Stimulated activated CD4-positive, alpha-beta T cell treated with anti-CD3 and anti-CD28 coated beads, Interleukin-2, amount 100 ng/mL, for 4 hours (primary cell): ENCODE measurements around the gene TJP3.
"Not testable (repeated sequence)": the region's sequence is repeated elsewhere in the genome, so short reads cannot be mapped to it uniquely, and the experiment has no call there.

Source experiments
- DNase-seq: peaks from one replicate; pipeline ENCODE4 v3.0.0-alpha.2; 2020; ENCODE audit warnings: low read depth

TJP3 gene

DNA sequence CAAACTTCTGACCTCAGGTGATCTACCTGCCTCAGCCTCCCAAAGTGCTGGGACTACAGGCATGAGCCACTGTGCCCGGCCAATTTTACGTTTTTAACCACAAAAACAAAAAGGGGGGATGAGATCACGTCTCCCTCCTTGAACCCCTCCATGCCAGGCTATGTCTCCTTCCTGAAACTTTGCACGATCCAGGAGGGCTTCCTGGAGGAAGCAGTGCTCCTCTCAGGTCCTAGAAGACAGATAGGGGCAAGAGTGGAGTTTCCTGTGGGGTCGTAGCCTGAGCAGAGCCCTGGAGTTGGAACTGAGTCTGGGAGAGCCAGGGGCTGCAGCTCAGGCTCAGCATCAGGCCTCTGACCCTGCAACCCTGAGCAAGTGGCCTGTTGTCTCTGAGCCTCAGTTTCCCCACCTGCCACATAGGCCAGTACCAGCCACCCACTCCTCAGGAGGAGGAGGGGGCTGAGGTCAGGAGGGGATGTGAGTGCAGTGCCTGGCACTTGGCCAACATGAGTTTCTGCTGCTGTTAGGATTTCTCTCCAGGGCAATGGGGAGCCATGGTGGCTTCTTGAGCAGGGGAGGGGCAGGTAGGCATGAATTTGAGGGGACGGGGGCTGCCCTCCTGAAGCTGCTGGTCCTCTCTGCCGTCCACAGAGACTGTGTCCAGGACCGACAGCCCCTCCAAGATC lies 37.3 kb downstream of the TJP3 start:
- DNase-seq, result no peak

- no peak for DNase-seq
Measured at GRCh38 chr19:3746371-3747056, 38.3 kb downstream of the TJP3 start.

DNA sequence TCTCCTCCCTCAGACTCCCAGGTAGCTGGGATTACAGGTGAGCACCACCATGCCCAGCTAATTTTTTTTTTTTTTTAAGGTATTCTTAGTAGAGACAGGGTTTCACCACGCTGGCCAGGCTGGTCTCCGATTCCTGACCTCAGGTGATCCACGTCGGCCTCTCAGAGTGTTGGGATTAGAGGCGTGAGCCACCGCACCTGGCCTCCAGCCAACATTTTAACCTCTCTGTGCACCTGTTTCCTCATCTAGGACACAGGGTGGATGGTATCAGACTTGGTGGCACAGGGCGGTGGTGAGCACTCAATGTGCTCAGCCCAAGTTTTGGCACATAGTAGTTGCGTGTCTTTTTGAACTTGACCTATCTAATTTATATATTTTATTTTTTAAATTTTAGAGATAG lies 40.8 kb downstream of the TJP3 start:
- DNase-seq, result no peak

DNA sequence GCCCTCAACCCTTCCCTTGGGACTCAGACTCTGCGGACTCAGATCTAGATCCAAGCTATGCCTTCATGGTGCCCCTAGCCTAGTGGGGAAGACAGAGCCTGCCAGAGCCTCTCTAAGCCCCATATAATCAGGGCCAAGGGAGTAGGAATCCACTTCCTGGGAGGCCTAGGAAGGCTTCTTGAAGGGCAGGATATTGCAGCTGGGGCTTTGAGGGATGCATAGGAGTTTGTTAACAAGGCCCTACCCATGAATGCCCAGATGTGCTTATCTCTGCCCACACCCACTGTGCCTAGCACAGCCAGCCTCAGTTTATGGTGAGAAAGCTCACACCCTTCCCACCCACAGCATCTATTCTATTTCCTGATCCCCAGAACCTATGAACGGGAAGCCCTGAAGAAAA lies 42.0 kb downstream of the TJP3 start:
- no peak for DNase-seq

GRCh38 chr19:3751236-3751635 lies 43.1 kb downstream of the TJP3 start:
- DNase-seq, result no peak

DNA sequence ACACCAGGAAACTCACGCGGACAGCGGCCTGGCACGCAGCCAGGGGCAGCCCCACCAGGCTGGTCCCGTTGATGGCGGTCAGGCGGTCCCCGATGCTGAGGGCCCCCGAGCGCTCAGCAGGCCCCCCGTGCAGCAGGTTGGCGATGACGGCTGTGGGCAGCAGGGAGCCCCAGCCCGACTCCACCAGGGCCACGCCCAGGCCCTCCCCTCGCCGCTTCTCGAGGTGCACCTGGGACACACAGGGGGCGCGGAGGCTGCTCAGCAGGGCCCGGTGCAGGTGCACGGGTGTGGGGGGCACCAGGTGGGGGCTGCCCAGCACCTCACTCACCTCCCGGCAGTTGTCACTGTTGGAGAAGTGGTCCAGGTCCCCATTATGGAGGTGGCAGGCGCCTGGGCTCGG lies 44.3 kb downstream of the TJP3 start:
- DNase-seq, result no peak

GRCh38 chr19:3753631-3754410 lies 45.6 kb downstream of the TJP3 start:
- DNase-seq, result no peak

GRCh38 chr19:3757705-3758104 lies 49.5 kb downstream of the TJP3 start:
- not testable (repeated sequence) for DNase-seq

DNA sequence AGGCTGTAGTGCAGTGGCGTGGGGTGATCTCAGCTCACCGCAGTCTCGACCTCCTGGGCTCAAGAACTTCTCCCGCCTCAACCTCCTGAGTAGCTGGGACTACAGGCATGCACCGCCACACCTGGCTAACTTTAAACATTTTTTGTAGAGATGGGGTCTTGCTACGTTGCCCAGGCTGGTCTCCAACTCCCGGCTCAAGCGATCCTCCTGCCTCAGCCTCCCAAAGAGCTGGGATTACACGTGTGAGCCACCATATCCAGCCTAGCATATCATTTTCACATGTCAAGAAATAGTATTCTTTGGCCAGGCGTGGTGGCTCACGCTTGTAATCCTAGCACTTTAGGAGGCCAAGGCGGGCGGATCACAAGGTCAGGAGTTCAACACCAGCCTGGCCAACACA lies 50.1 kb downstream of the TJP3 start:
- not testable (repeated sequence) for DNase-seq

GRCh38 chr19:3759482-3760254 lies 51.5 kb downstream of the TJP3 start:
- no peak for DNase-seq

DNA sequence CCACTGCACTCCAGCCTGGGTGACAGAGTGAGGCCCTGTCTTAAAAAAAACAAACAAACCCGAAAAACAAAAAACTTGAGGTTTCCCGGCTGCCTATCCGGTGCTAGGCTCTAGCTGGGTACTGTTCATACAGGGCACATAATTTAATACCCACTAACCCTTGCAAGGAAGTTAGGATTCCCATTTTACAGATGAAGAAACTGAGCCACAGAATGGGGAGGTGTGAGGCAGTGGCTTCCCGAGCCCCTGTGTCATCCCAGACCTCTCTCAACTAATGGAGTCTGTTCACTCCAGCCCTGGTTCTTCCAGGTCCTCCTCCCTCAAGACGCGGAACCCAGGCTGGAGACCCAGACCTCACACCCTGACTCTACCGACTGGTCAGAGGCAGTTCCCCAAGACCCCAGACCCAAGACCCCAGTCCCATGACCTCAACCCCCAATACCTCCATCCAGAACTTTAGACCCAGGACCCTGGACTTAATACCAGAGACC lies 52.7 kb downstream of the TJP3 start:
- DNase-seq, result no peak

- DNase-seq, result peak; percentile 92
Measured at GRCh38 chr19:3761382-3762129, 53.4 kb downstream of the TJP3 start, which contains the start of gene APBA3. APBA3 (minus strand) TSS chr19:3761692; CDS start chr19:3760264, 1,428 bp downstream.

DNA sequence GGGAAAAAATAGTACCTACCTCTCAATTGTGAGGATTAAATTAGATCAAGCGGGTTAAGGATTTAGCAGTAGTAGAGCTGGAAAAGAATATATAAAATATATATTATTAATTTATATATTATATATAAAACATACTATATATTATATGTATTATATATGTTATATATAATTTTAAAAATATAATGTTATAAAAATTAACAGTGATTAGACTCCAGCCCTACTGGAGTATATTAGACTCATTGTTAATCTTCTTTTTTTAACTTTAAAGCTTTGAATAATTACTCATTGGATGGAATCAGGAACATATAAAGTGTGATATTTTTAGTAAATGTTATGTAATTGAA lies 53.9 kb downstream of the TJP3 start:
- no peak for DNase-seq

DNA sequence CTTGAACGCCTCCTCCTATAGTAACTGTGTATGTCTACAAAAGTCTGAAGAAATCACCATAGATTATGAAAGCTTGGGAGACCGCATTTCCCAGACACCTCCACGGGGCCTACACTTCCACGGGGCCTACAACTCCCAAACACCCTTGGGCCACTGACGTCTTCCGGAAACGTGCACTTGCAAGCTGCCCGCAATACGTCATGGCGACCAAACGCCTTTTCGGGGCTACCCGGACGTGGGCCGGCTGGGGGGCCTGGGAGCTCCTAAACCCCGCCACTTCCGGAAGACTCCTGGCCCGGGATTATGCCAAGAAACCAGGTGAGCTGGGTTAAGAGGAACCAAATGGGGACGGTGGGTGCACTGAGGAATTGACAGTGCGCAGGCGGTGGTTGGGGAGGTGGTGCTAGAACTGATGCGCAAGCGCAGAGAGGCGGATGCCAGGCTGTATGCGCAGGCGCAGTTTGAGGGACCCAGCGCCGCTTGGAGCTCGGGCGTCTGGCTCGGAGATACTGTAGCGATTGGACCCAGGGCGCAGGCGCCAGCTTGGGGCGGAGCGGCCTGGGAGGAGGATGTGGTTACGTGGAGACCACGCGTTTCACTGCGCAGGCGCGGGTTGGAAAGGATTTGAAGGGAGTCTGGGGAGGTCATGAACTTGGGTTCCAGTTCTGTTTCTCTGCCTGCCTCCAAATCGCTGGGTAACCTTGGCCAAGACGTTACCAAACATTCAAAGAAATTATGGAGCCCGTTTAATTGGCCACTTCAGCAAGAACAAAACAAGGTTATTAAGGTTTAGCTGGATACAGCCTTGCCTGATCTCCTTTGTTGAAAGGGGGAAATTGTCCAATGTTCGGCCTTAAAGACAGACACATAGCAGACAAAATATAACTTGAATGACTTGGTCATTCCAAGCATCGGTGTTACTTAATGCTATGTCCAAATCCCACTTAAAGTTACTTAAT lies 54.6 kb downstream of the TJP3 start, which contains the start of gene MRPL54:
TSS of gene MRPL54 (plus strand) at position 182 of the 959 bp plus-strand sequence. CDS start at position 201, 19 bp downstream.
- DNase-seq, result peak; percentile 99

DNA sequence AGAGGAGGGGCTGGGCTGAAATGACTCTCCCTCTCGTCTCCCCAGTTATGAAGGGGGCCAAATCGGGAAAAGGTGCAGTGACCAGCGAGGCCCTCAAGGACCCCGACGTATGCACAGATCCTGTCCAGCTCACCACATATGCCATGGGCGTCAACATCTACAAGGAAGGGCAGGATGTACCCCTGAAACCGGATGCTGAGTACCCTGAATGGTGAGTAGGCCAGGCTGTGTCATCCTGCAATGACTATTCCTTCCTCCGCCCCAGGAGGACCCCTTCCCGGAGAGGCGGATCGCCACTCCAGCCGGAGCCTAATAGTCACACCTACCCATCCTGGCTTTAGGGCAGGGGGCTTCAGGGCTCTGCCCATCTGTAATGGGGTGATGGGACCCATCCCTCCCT lies 56.9 kb downstream of the TJP3 start:
- DNase-seq, result no peak

DNA sequence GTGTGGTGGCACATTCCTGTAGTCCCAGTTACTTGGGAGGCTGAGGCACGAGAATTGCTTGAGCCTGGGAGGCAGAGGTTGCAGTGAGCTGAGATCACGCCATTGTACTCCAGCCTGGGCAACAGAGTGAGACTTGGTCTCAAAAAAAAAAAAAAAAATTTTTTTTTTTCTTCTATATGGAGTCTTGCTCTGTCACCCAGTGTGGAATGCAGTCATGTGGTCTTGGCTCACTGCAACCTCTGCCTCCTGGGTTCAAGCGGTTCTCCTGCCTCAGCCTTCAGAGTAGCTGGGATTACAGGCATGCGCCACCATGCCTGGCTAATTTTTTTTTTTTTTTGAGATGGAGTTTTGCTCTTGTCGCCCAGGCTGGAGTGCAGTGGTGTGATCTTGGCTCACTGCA lies 57.6 kb downstream of the TJP3 start:
- not testable (repeated sequence) for DNase-seq

DNA sequence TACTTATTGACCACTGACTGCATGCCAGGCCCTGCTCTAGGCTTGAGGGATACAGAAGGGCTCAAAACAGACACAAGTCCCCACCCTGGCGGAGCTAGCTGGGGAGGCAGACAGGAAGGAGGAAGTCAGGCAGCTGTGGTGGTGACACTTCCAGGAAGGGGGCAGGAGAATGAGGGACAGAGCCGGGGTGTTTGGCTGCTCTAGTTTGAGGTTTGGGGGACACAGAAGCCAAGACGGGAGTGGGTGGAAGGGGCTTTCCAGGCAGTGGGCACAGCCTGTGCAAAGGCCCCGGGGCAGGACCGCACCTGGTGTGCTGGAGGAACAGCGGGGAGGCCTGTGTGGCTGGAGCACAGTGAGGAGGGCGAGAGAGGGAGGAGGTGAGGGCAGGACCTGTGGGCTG lies 58.3 kb downstream of the TJP3 start:
- no peak for DNase-seq

- DNase-seq, result no peak
Measured at GRCh38 chr19:3767050-3767449, 58.9 kb downstream of the TJP3 start.

- no peak for DNase-seq
Measured at GRCh38 chr19:3768015-3768747, 60.0 kb downstream of the TJP3 start.
